ENCODE results near the gene ELMO3.
A peak's percentile ranks its signal among the peaks of the same experiment; 100 is the strongest.

ELMO3 gene

GRCh38 chr16:67226804-67227566 is 28.1 kb downstream of the ELMO3 start, which contains the start of gene TMEM208:
TSS of gene TMEM208 (plus strand) at chr16:67227130. CDS start at chr16:67227219, 89 bp downstream.
- DNase-seq, result peak; percentile 99

GRCh38 chr16:67227567-67227921 is 28.6 kb downstream of the ELMO3 start:
- DNase-seq, result no peak

- DNase-seq, result no peak
These were observed 29.3 kb downstream of the ELMO3 start for GRCh38 chr16:67228034-67228785.

- no peak for DNase-seq
These were observed 30.0 kb downstream of the ELMO3 start for GRCh38 chr16:67228905-67229304.

GRCh38 chr16:67229906-67230808 is 31.2 kb downstream of the ELMO3 start:
- no peak for DNase-seq

GRCh38 chr16:67230809-67231660 is 32.1 kb downstream of the ELMO3 start:
- no peak for DNase-seq

- DNase-seq, result no peak
These were observed 34.7 kb downstream of the ELMO3 start for GRCh38 chr16:67233596-67233995.

- no peak for DNase-seq
These were observed 35.3 kb downstream of the ELMO3 start for GRCh38 chr16:67234180-67234597.

GRCh38 chr16:67235816-67236562 is 37.1 kb downstream of the ELMO3 start:
- DNase-seq, result no peak

- peak; percentile 69 for DNase-seq
These were observed 37.8 kb downstream of the ELMO3 start for GRCh38 chr16:67236563-67237395.

GRCh38 chr16:67237396-67238277 is 38.7 kb downstream of the ELMO3 start:
- DNase-seq, result no peak

GRCh38 chr16:67238278-67238575 is 39.3 kb downstream of the ELMO3 start:
- no peak for DNase-seq

GRCh38 chr16:67238806-67239470 is 40.0 kb downstream of the ELMO3 start:
- no peak for DNase-seq

GRCh38 chr16:67240506-67240905 is 41.6 kb downstream of the ELMO3 start:
- DNase-seq, result peak; percentile 80

- peak; percentile 89 for DNase-seq
These were observed 42.3 kb downstream of the ELMO3 start for GRCh38 chr16:67241008-67241900.

GRCh38 chr16:67242138-67242730 is 43.3 kb downstream of the ELMO3 start:
- no peak for DNase-seq

- DNase-seq, result no peak
These were observed 44.5 kb downstream of the ELMO3 start for GRCh38 chr16:67243481-67243880.
